NCI-H748 (cell line): ENCODE results near the gene NLK.

Source experiments
- DNase-seq: peaks from one replicate; lab custom pipeline; 2025; ENCODE audit not compliant: unreplicated experiment; lab: John Stamatoyannopoulos, UW

Gene NLK

GRCh38 chr17:28039251-28039650 is 3.2 kb upstream of the NLK start:
- no peak for DNase-seq

- DNase-seq: no peak
Observed at GRCh38 chr17:28040406-28040805, 2.1 kb upstream of the NLK start.

GRCh38 chr17:28041068-28041843 is 1.2 kb upstream of the NLK start:
- DNase-seq: peak; percentile 100

GRCh38 chr17:28041844-28042656 is 427 bp upstream of the NLK start:
- no peak for DNase-seq

GRCh38 chr17:28042721-28043291 is 329 bp downstream of the NLK start:
- DNase-seq: no peak

- no peak for DNase-seq
Observed at GRCh38 chr17:28043296-28043695, 819 bp downstream of the NLK start.

- no peak for DNase-seq
Observed at GRCh38 chr17:28043741-28044140, 1.3 kb downstream of the NLK start.

- DNase-seq: no peak
Observed at GRCh38 chr17:28045304-28045703, 2.8 kb downstream of the NLK start.

- no peak for DNase-seq
Observed at GRCh38 chr17:28046034-28046825, 3.8 kb downstream of the NLK start.

GRCh38 chr17:28047806-28048205 is 5.3 kb downstream of the NLK start:
- no peak for DNase-seq

- DNase-seq: no peak
Observed at GRCh38 chr17:28049071-28049470, 6.6 kb downstream of the NLK start.

- no peak for DNase-seq
Observed at GRCh38 chr17:28053044-28053670, 10.7 kb downstream of the NLK start.

GRCh38 chr17:28053725-28054124 is 11.2 kb downstream of the NLK start:
- DNase-seq: no peak

GRCh38 chr17:28055546-28056275 is 13.2 kb downstream of the NLK start:
- no peak for DNase-seq

GRCh38 chr17:28056276-28056620 is 13.8 kb downstream of the NLK start:
- no peak for DNase-seq

GRCh38 chr17:28057731-28058246 is 15.3 kb downstream of the NLK start:
- no peak for DNase-seq

GRCh38 chr17:28059675-28060074 is 17.2 kb downstream of the NLK start:
- no peak for DNase-seq

GRCh38 chr17:28065706-28066105 is 23.2 kb downstream of the NLK start:
- DNase-seq: no peak

GRCh38 chr17:28069061-28069460 is 26.6 kb downstream of the NLK start:
- no peak for DNase-seq

GRCh38 chr17:28071179-28071578 is 28.7 kb downstream of the NLK start:
- DNase-seq: no peak
